ENCODE data around the gene LDB2. TPM values are rescaled to one million over a fixed set of nuclear protein-coding genes. Genes with fewer than 3 reads are reported as not detected.
A peak's percentile ranks its signal among the peaks of the same experiment; 100 is the strongest.

The LDB2 gene
- total and polyA plus RNA-seq, 11 donors: 9.5 to 38.7 (median 26.3) TPM

DNA sequence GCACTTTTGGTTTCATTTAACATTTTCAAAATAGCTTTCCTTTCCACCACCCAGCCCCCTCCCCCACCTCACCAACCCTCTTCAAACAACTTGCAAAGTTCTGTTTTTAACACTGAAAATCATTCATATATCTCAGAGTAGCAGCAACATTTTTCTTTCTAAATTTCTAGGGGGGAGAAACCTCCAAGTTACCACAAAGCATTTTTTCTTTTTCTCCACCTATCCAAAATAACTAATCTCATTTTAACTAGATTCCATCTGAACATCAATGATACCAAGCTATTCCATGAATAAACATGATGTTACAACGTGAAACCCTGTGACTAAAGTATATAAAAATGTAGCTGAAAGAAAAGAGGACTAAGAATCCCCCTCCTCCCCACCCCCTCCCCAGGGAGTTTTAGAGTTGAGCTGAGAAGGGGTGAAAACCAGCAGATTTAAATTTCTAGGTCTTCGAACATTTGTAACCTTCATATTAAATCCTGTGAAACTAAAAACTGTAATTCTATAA, 5.2 kb downstream of the LDB2 start:
- Histone ChIP-seq H3K27me3 (no peaks in the 10 kb centered on the region), H3K36me3 (peaks cover 0 to 5% (median 0%) of the 10 kb centered on the region in 9 donors), H3K4me3 (peak overlapping the region in 10 of 12 donors; percentile 11 to 87 (median 64)), H3K4me1 (peaks cover 0 to 46% (median 12%) of the 10 kb centered on the region in 12 donors), H3K9me3 (no peaks in the 10 kb centered on the region), H3K27ac (peak overlapping the region; percentile 35 to 87 (median 77))
- TF ChIP-seq, protein P1, sequence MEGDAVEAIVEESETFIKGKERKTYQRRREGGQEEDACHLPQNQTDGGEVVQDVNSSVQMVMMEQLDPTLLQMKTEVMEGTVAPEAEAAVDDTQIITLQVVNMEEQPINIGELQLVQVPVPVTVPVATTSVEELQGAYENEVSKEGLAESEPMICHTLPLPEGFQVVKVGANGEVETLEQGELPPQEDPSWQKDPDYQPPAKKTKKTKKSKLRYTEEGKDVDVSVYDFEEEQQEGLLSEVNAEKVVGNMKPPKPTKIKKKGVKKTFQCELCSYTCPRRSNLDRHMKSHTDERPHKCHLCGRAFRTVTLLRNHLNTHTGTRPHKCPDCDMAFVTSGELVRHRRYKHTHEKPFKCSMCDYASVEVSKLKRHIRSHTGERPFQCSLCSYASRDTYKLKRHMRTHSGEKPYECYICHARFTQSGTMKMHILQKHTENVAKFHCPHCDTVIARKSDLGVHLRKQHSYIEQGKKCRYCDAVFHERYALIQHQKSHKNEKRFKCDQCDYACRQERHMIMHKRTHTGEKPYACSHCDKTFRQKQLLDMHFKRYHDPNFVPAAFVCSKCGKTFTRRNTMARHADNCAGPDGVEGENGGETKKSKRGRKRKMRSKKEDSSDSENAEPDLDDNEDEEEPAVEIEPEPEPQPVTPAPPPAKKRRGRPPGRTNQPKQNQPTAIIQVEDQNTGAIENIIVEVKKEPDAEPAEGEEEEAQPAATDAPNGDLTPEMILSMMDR (IDR thresholded peaks at IDR 0.05): no peak
- TF ChIP-seq POLR2A (IDR thresholded peaks at IDR 0.05): no peak
- intact Hi-C loops (cut with DNase I): loop anchor here in 1 of 10 donors (10.0 kb wide), 1 partner anchor 68 kb away; no protein-coding TSS in a partner anchor
- WGBS, 4 donors: 12 to 26% (median 18%) methylated on average over 2 of the region's 2 CpGs
- DNase-seq: no peak
- no peak for ATAC-seq

DNA sequence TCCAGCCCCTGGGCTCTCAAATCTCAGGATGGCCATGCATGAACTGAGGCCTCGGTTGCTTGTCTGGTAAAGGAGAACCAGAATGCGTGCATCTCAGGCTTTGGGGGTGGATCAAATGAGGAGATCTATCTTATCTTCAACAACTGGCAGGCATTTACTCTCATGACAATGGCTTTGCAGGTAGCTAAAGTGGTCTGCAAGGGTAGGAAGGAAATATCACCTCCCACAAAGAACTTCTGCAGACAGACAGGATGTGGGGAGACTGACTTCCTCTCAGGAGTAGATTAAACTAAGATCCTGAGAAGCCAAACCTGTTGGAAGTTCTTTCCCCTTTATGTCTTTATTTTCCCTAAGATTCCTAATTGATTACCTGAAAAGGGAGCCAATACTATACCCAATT, 7.8 kb downstream of the LDB2 start:
- intact Hi-C loops (cut with DNase I): loop anchor here in 1 of 10 donors (10.0 kb wide), 1 partner anchor 66 kb away; no protein-coding TSS in a partner anchor
- Histone ChIP-seq H3K4me3 (no peak overlapping the region), H3K9me3 (no peaks in the 10 kb centered on the region), H3K4me1 (peaks cover 0 to 43% (median 12%) of the 10 kb centered on the region in 12 donors), H3K27ac (peak overlapping the region in 11 of 12 donors; percentile 15 to 87 (median 79)), H3K27me3 (no peaks in the 10 kb centered on the region), H3K36me3 (peaks cover 0 to 25% (median 5%) of the 10 kb centered on the region in 9 donors)
- TF ChIP-seq POLR2A (IDR thresholded peaks at IDR 0.05): no peak
- TF ChIP-seq, protein P1 (IDR thresholded peaks at IDR 0.05): no peak
- 68 to 91% (median 69%) methylated on average over 2 of the region's 2 CpGs for WGBS, 4 donors
- ATAC-seq (peak in 3 of 4 donors; percentile 24 to 72 (median 31)), DNase-seq (no peak)

DNA sequence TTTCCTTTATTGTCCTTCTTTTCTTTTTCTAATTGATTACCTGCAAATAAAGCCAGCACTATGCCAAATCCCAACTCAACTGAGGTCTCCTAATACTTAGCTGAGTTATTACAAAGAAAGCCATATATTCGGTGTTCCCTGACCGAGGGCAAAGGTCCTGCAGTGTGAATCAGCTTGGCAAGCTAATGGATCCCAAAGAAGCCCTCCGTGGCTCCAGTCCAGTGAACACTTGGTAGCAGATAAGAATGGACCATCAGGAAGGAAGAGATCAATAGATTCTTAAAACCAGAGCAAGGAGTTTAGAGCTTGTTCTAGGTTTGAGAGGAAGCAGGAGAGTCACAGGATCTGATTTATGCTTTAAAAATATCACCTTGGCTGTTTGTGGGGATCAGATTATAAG, 8.5 kb downstream of the LDB2 start:
- H3K4me1 ChIP-seq: peaks cover 0 to 42% (median 12%) of the 10 kb centered on the region in 12 donors
- ATAC-seq (peak in 1 of 4 donors; percentile 19), DNase-seq (no peak)
- peaks cover 0 to 32% (median 5%) of the 10 kb centered on the region in 9 donors for H3K36me3 ChIP-seq
- no peak for TF ChIP-seq POLR2A (IDR thresholded peaks at IDR 0.05)
- TF ChIP-seq, protein P1 (IDR thresholded peaks at IDR 0.05): no peak
- H3K9me3 ChIP-seq: no peaks in the 10 kb centered on the region
- no peak overlapping the region for H3K4me3 ChIP-seq
- H3K27ac ChIP-seq: peak overlapping the region in 11 of 12 donors; percentile 15 to 87 (median 79)
- H3K27me3 ChIP-seq: no peaks in the 10 kb centered on the region
- intact Hi-C loops (cut with DNase I): loop anchor here in 1 of 10 donors (10.0 kb wide), 1 partner anchor 65 kb away; no protein-coding TSS in a partner anchor
- 53 to 70% (median 58%) methylated on average over 3 of the region's 3 CpGs for WGBS, 4 donors

DNA sequence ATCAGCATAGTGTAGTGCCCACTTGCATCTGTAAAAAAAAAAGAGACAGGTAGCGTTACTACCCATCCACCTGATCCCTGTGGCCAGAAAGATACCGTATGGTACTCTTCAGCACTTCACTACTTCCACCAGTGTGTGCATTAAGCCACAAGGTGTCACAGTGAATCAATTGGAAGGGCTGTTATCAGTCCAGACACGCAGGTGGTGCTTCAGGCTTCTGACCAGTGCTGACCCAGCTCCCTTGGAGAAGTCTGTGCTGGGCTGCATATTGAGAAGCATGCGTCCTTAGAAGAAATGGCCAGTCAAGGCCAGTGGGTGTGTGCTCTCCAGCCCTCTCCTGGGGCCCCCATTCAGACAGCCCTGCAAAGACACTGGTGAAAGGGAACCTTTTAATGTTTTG, 10.6 kb downstream of the LDB2 start:
- no peak overlapping the region for H3K27ac ChIP-seq
- ATAC-seq (peak in 1 of 4 donors; percentile 34), DNase-seq (no peak)
- H3K4me3 ChIP-seq: no peak overlapping the region
- H3K36me3 ChIP-seq: peaks cover 0 to 41% (median 5%) of the 10 kb centered on the region in 9 donors
- no peak for TF ChIP-seq POLR2A (IDR thresholded peaks at IDR 0.05)
- TF ChIP-seq, protein P1 (IDR thresholded peaks at IDR 0.05): no peak
- H3K9me3 ChIP-seq: no peaks in the 10 kb centered on the region
- WGBS, 4 donors: 72 to 85% (median 77%) methylated on average over 3 to 4 of the region's 4 CpGs
- intact Hi-C loops (cut with DNase I): no loop called here
- H3K27me3 ChIP-seq: no peaks in the 10 kb centered on the region
- H3K4me1 ChIP-seq: peaks cover 0 to 40% (median 10%) of the 10 kb centered on the region in 12 donors

Data from heart left ventricle (tissue), 16 donors.